Right lobe of liver (tissue), 6 donors: ENCODE data around the gene TCFL5. TPM values are rescaled to one million over a fixed set of nuclear protein-coding genes. Genes with fewer than 3 reads are reported as not detected.
"Not testable (repeated sequence)": the region's sequence is repeated elsewhere in the genome, so short reads cannot be mapped to it uniquely, and the experiment has no call there.

Experiments used
- ATAC-seq, 4 donors: fragments of 200-7000 bp; cut with Tn5 transposase; one replicate each; pipeline ENCODE4 v1.9.1; 2020; ENCODE audit warnings: mild to moderate bottlenecking in 4 of 4, moderate library complexity in 4 of 4
- DNase-seq, 3 donors: peaks; one replicate each; pipeline ENCODE4 v3.0.0-alpha.2; 2020
- H3K27ac ChIP-seq, 3 donors: fragments of 200-600 bp; one replicate each; pipeline ENCODE4 v1.8.0; 2022
- H3K27me3 ChIP-seq, 2 donors: fragments of 200-600 bp; one replicate each; pipeline ENCODE4 v1.8.0; 2022
- H3K36me3 ChIP-seq, 4 donors: fragments of 200-600 bp; sonication (generic) in 1 of 4; one replicate each; pipeline versions ENCODE4 v1.5.1 to v1.8.0; 2017 to 2022; ENCODE audit warnings: control low read depth in 1 of 4
- H3K4me1 ChIP-seq, 4 donors: fragments of 200-600 bp; sonication (generic) in 1 of 4; one replicate each; pipeline versions ENCODE4 v1.5.1 to v1.8.0; 2017 to 2022; ENCODE audit warnings: control low read depth in 1 of 4
- H3K4me3 ChIP-seq, 3 donors: fragments of 200-600 bp; one replicate each; pipeline ENCODE4 v1.8.0; 2022
- H3K9me3 ChIP-seq, 4 donors: fragments of 200-600 bp; sonication (generic) in 1 of 4; one replicate each; pipeline versions ENCODE4 v1.5.1 to v1.8.0; 2017 to 2022; ENCODE audit warnings: control low read depth in 1 of 4
- CTCF ChIP-seq, 4 donors: fragments of 200-600 bp in 3 of 4; fragments of 450-650 bp in 1 of 4; IDR thresholded peaks; one replicate each; pipeline versions ENCODE4 v1.5.1 to v1.8.0; 2016 to 2022; ENCODE audit warnings: antibody characterized with exemption in 4 of 4, mild to moderate bottlenecking in 2 of 4
- POLR2A ChIP-seq: fragments of 450-650 bp; IDR thresholded peaks from one replicate; pipeline ENCODE4 v1.6.1; 2017; ENCODE audit warnings: antibody characterized with exemption, mild to moderate bottlenecking
- WGBS: methylation state at CpG from one replicate; pipeline ENCODE4 v1.1.6; 2018; ENCODE audit warnings: low coverage, low lambda C conversion rate; ENCODE audit not compliant: insufficient coverage; ENCODE audit errors: missing lambda C conversion rate; 5-methylcytosine and 5-hydroxymethylcytosine counted together
- intact Hi-C, 2 donors: fragments of 100-400 bp; cut with DNase I; formaldehyde crosslinking; loops; one replicate each; pipeline versions ENCODE4 v1.11.2 to v1.14.1; 2022
- total RNA-seq, 6 experiments: library from RNA; depleted of rRNA in 2 of 6; stranded (reverse); fragments of >200 nt in 2 of 6; fragmentation: NEBNext Ultra II Directional in 3 of 6; extraction: Animal tissue kit (Norgen Biotek cat#: 25700) in 3 of 6; gene quantifications; one replicate each; pipeline versions ENCODE4 v1.1.0 to v1.2.4, GENCODE V29; 2016 to 2023
- donor health status: DM: no; HTN: yes; CAD: no.
- donor health status: DM: no; HTN: no; CAD: no.
- donor health status: DM: no; HTN: no; CAD: no.
- donor health status: DM: no; HTN: yes; CAD: no.
- donor health status: DM: no; HTN: yes; CAD: no.

The TCFL5 gene
- total RNA-seq, 6 experiments from 2014 or later = 2.9 to 5.1 (median 3.9) TPM

DNA sequence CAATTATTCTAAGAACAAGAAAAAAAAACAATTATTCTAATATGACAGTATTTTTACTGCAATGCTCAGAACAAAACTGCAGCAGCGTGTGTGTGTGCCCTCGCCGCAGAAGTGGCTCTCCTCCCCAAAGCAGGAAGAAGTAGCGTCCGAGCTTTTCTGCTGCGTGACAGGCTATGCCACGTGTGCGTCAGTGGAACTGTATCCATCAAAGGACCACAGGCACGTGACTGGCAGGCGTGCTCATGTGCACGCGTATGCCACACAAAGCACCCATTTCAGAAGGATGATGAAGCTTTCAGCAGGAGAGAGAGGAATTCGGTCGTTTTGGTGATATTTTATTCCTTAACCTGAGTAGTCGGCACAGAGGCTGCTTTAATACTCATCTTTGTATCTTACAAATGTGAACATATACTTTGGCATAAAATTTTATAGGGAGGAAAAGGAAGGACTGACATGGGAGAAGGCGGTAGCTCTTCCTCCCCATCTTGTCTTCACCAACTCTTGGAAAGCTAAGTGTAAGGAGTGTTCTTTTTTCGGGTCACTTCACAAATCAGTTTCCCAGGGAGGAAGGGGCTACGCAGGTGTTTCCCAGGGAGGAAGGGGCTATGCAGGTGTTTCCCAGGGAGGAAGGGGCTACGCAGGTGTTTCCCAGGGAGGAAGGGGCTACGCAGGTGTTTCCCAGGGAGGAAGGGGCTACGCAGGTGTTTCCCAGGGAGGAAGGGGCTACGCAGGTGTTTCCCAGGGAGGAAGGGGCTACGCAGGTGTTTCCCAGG is 3.4 kb downstream of the TCFL5 start:
- Histone ChIP-seq H3K27me3 (no peaks in the 10 kb centered on the region), H3K27ac (no peak overlapping the region), H3K4me1 (peaks cover 0 to 10% (median 2%) of the 10 kb centered on the region in 4 donors), H3K4me3 (no peak overlapping the region), H3K9me3 (no peaks in the 10 kb centered on the region), H3K36me3 (peaks cover 0 to 5% (median 0%) of the 10 kb centered on the region in 4 donors)
- WGBS = 89% methylated on average over 17 of the region's 23 CpGs
- TF ChIP-seq CTCF (IDR thresholded peaks at IDR 0.05) (no peak), POLR2A (no peak)
- no peak for DNase-seq
- no peak for ATAC-seq
- intact Hi-C loops = no loop called here

DNA sequence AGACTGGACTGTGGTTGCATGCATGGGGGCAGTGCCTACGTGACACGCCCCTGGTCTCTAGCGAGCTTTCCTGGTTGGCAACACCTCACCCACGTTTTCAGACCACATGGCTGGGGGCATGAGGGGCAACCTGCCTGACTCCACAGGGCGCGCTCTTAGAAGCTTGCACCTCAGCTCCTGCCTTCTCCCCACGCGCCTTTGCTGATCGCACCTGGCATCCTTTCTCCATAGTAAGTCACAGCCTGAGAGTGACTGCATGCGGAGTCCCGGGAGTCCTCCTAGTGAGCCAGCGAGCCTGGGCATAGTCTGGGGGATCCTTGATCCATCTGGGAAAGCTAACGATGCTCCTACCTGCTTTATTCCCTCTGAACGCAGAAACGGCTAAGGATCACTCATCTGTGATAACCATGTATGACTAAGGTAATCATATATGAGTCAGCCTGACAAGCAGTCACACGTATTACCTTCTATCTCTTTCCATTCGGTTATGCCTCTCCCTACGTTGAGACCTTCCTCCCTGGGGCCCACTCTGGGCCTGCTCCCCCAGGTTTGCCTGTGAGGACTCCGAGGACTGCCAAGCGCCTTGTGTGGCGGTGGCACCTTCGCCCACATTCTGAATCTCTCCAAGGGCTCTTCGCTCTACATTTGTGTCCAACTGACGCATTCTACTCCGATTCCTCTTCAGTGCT is 4.5 kb downstream of the TCFL5 start:
- 89% methylated on average over 14 of the region's 25 CpGs for WGBS
- Histone ChIP-seq H3K27me3 (no peaks in the 10 kb centered on the region), H3K4me3 (no peak overlapping the region), H3K9me3 (no peaks in the 10 kb centered on the region), H3K36me3 (peaks cover 0 to 5% (median 0%) of the 10 kb centered on the region in 4 donors), H3K27ac (no peak overlapping the region), H3K4me1 (peaks cover 0 to 10% (median 2%) of the 10 kb centered on the region in 4 donors)
- TF ChIP-seq POLR2A = no peak
- ATAC-seq = no peak
- intact Hi-C loops = no loop called here
- DNase-seq = no peak

- Histone ChIP-seq H3K4me1 (peaks cover 0 to 4% (median under 1%) of the 10 kb centered on the region in 4 donors), H3K27me3 (no peaks in the 10 kb centered on the region), H3K9me3 (no peaks in the 10 kb centered on the region), H3K36me3 (peaks cover 0 to 5% (median 0%) of the 10 kb centered on the region in 4 donors), H3K4me3 (no peak overlapping the region), H3K27ac (no peak overlapping the region)
- no CpG with 5 or more reads among the region's 5 CpGs for WGBS
- DNase-seq (no peak), ATAC-seq (no peak)
- intact Hi-C loops = no loop called here
- no peak for TF ChIP-seq CTCF (IDR thresholded peaks at IDR 0.05)
- TF ChIP-seq POLR2A = no peak
Measured at GRCh38 chr20:62855120-62855519, 6.5 kb downstream of the TCFL5 start.

DNA sequence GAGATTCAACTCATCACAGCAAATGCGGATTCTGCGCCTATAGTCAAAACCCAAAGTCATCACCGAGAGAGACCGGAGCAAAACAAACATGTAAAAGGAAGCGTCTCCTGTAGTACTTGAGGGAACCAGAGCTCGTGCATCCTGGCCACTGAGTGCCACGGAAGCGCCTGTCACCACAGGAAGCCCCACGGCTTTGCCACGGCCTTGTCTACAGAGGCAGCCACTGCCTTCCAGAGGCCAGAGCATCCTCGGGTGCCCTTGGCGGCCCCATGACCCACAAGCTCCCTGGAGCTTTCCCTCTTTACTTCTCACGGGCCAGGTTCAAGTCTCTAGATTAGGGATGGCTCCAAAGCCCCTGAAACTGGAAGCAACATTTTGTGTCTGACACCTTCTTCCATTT is 7.5 kb downstream of the TCFL5 start:
- ATAC-seq = no peak
- H3K27me3 ChIP-seq = no peaks in the 10 kb centered on the region
- H3K27ac ChIP-seq = no peak overlapping the region
- intact Hi-C loops = no loop called here
- H3K4me1 ChIP-seq = no peaks in the 10 kb centered on the region
- 99% methylated on average over 8 of the region's 13 CpGs for WGBS
- no peak overlapping the region for H3K4me3 ChIP-seq
- no peaks in the 10 kb centered on the region for H3K9me3 ChIP-seq
- H3K36me3 ChIP-seq = peaks cover 0 to 5% (median 0%) of the 10 kb centered on the region in 4 donors
- TF ChIP-seq CTCF (IDR thresholded peaks at IDR 0.05) = no peak
- TF ChIP-seq POLR2A = no peak
- DNase-seq = no peak

GRCh38 chr20:62853304-62853703 is 8.3 kb downstream of the TCFL5 start:
- intact Hi-C loops, H3K9me3 ChIP-seq, ATAC-seq, H3K4me1 ChIP-seq, H3K27ac ChIP-seq, DNase-seq, H3K4me3 ChIP-seq, H3K27me3 ChIP-seq, H3K36me3 ChIP-seq: not testable (repeated sequence)
- 87% methylated on average over 5 of the region's 6 CpGs for WGBS
